ENCODE results near the gene TOP3B.

The TOP3B gene

DNA sequence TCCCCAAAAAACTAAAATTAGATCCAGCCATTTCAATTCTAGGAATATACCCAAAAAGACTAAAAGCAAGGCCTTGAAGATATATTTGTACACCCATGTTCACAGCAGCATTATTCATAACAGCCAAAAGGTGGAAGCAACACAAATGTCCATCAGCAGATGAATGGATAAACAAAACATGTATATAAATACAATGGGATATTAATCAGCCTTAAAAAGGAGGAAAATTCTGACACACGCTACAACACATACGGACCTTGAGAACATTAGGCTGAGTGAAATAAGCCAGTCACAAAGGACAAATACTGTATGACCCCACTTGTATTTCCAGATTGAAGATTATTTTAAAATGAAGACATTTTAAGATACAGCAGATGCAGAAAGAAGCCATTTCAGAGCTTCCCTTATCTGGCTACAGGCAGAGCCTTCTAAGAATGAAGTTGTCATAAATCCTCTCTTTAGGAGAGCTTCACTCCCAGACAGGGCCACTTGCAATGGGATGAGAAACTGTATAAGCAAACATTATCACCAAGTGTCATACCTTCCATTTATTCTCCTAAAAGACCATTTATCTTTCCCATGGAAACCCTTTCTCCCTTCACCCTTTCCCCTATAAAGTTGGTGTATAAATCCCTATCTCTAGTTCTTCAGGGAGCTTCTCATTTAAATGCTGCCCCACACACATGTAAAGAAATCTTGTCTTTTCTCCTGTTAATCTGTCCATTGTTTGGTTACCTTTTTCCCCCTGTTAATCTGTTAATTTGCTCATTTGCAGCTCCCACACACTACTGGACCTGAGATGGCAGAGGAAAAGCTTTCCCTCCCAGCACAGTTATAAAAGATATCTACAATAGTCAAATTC, 19.3 kb upstream of the TOP3B start:
- FAIRE-seq = no peak
- DNase-seq (ENCODE audit: insufficient read length, low spot score) = no peak
- TF ChIP-seq SPI1 (IDR thresholded peaks at IDR 0.05; ENCODE audit: low read depth, low read length) = no peak
- TF ChIP-seq POLR2AphosphoS5 (IDR thresholded peaks at IDR 0.05; ENCODE audit: low read depth, low read length) = no peak
- TF ChIP-seq PAX5 (IDR thresholded peaks at IDR 0.05; ENCODE audit: insufficient read depth, low read length, severe bottlenecking) = no peak
- no peak for TF ChIP-seq POLR2A (IDR thresholded peaks at IDR 0.05; ENCODE audit: low read depth, low read length)
- no peak for TF ChIP-seq POU2F2 (IDR thresholded peaks at IDR 0.05; ENCODE audit: low read depth, low read length)
- TF ChIP-seq TAF1 (IDR thresholded peaks at IDR 0.05; ENCODE audit: low read depth, low read length) = no peak

DNA sequence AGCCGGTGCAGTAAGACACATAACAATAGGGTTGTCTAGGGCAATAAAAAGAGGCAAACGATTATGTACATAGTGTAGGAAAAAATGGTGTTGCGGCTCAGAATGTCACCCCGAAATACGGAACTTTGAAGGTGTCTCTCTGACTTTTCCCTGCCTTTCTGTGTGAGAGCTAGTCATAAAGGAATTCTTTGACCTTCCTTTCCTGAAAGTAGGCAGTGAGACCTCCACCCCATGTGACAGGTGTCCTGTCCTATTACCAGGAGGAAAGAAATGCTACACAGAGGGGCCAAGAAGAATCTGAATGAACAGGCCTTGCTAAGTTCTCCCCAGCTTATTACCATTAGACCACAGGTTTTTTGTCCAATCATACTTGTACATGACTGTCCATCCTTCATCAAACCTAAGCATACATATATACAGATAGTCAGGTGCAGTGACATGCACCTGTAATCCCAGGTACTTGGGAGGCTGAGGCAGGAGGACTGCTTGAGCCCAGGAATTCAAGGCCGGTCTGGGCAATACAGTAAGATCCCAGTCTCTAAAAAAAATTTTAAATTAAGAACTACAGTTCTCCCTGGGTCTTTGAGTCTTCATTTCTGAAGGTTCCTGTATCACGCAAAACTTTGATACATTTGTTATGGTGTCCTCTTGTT, 16.1 kb upstream of the TOP3B start:
- no peak for TF ChIP-seq TAF1 (IDR thresholded peaks at IDR 0.05; ENCODE audit: low read depth, low read length)
- no peak for TF ChIP-seq PAX5 (IDR thresholded peaks at IDR 0.05; ENCODE audit: insufficient read depth, low read length, severe bottlenecking)
- TF ChIP-seq POLR2AphosphoS5 (IDR thresholded peaks at IDR 0.05; ENCODE audit: low read depth, low read length) = no peak
- TF ChIP-seq POU2F2 (IDR thresholded peaks at IDR 0.05; ENCODE audit: low read depth, low read length) = no peak
- no peak for TF ChIP-seq POLR2A (IDR thresholded peaks at IDR 0.05; ENCODE audit: low read depth, low read length)
- no peak for DNase-seq (ENCODE audit: insufficient read length, low spot score)
- no peak for FAIRE-seq

DNA sequence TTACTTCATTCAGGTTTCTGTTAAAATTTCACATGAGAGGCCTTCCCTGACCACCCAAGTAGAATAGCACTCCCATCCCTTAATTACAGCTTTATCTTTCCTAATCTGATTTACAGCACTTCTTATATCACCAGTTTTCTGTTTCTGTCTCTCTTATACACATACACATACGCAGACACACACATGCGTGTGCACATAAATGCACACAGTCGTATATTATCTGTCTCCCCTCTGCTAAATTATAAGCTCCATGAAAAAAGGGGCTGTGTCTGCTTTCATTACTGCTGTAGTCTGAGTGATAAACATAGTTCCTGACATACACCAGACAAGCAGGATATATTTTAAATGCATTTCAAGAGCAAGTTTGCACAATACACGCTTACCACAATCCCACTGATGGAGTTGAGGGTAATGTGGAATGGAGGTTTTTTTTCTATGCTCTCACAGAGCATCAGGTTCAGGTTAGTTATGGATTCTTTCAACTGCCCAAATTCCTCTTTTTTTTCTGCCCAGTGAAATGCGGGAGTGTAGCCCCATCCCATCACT, 13.7 kb upstream of the TOP3B start:
- no peak for FAIRE-seq

DNA sequence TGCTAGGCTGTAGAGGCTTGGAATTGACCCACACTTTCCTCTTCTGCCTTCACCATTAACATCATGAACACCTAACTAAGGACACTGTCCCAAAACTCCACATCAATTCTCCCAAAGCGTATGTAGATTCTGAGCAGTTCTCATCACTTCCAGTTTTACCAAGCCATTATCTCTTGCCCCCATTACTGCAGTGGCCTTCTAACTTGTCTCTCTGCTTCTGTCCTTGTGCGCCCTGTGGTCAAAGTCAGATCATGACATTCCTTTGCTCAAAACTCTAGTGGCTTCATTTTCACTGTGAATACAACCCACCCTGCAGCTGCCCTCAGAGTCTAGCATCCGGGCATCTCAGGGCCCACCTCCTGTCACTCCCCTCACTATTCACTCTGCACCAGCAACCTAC, 13.1 kb upstream of the TOP3B start:
- DNase-seq (ENCODE audit: insufficient read length, low spot score) = no peak
- no peak for TF ChIP-seq TAF1 (IDR thresholded peaks at IDR 0.05; ENCODE audit: low read depth, low read length)
- no peak for TF ChIP-seq PAX5 (IDR thresholded peaks at IDR 0.05; ENCODE audit: insufficient read depth, low read length, severe bottlenecking)
- TF ChIP-seq SPI1 (IDR thresholded peaks at IDR 0.05; ENCODE audit: low read depth, low read length) = no peak
- no peak for TF ChIP-seq POLR2AphosphoS5 (IDR thresholded peaks at IDR 0.05; ENCODE audit: low read depth, low read length)
- no peak for TF ChIP-seq POU2F2 (IDR thresholded peaks at IDR 0.05; ENCODE audit: low read depth, low read length)
- no peak for TF ChIP-seq POLR2A (IDR thresholded peaks at IDR 0.05; ENCODE audit: low read depth, low read length)
- no peak for FAIRE-seq

More for the DNA sequence above, 13.7 kb upstream of the TOP3B start:
- TF ChIP-seq PAX5 (IDR thresholded peaks at IDR 0.05; ENCODE audit: insufficient read depth, low read length, severe bottlenecking) = no peak
- no peak for TF ChIP-seq SPI1 (IDR thresholded peaks at IDR 0.05; ENCODE audit: low read depth, low read length)
- no peak for TF ChIP-seq POLR2A (IDR thresholded peaks at IDR 0.05; ENCODE audit: low read depth, low read length)
- no peak for TF ChIP-seq TAF1 (IDR thresholded peaks at IDR 0.05; ENCODE audit: low read depth, low read length)
- TF ChIP-seq POU2F2 (IDR thresholded peaks at IDR 0.05; ENCODE audit: low read depth, low read length) = no peak
- no peak for TF ChIP-seq POLR2AphosphoS5 (IDR thresholded peaks at IDR 0.05; ENCODE audit: low read depth, low read length)
- no peak for DNase-seq (ENCODE audit: insufficient read length, low spot score)

DNA sequence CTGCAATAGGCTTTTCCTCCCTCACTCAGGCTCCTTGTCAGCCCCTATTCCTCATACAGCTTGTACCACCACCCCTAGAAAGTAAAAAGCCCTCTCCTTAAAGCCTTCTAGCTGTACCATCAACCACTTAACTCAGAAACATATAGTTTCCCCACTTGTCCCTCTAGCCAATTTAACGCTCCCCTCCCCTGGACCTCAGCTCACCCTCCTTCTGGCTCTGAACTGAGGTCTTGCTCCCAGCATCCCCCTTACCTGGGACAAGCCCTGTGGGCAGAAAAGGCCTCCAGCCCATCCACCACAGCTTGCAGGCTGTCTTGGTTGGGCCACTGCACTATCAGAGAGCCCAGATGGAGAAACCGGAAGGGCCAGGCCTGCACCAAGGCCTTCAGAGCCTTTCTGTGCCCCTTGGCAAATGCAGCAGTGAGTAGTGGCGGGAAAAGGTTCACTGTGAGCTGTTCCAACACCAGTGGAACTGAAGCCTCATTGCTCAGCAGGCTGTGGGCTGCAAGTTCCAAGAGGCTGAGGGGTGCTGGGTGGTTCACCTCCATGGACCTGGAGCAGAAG, 12.4 kb upstream of the TOP3B start:
- TF ChIP-seq POLR2AphosphoS5 (IDR thresholded peaks at IDR 0.05; ENCODE audit: low read depth, low read length) (no peak), POLR2A (IDR thresholded peaks at IDR 0.05; ENCODE audit: low read depth, low read length) (no peak), POU2F2 (IDR thresholded peaks at IDR 0.05; ENCODE audit: low read depth, low read length) (no peak), SPI1 (IDR thresholded peaks at IDR 0.05; ENCODE audit: low read depth, low read length) (no peak), TAF1 (IDR thresholded peaks at IDR 0.05; ENCODE audit: low read depth, low read length) (no peak)
- FAIRE-seq (no peak), DNase-seq (ENCODE audit: insufficient read length, low spot score) (no peak)

DNA sequence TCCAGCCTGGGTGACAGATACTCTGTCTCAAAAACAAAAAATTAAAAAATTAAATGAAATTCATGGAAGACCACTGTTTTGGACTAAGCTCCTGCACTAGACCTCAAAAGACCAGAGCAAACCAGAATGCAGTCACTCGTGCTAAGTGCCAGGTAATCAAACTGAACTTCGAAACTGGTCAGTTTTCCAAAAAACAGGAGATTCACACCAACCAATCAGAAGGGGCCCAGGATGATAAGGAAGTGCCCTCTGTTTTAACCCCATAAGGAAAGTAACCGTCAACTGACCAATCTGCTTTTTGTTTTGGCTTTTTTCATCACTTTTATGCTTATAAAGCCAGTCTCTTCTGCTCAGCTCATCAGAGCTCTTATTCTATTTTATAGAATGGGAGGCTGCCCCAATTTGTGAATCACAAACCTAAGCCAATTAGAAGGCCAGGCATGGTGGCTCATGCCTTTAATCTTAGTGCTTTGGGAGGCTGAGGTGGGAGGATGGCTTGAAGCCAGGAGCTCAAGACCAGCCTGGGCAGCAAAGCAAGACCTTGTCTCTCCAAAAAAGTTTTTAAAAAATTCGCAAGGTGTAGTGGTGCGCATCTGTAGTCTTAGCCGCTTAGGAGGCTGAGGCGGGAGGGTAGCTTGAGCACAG, 10.1 kb upstream of the TOP3B start:
- DNase-seq (ENCODE audit: insufficient read length, low spot score) = no peak
- TF ChIP-seq POLR2AphosphoS5 (IDR thresholded peaks at IDR 0.05; ENCODE audit: low read depth, low read length) = no peak
- no peak for TF ChIP-seq POLR2A (IDR thresholded peaks at IDR 0.05; ENCODE audit: low read depth, low read length)
- no peak for TF ChIP-seq POU2F2 (IDR thresholded peaks at IDR 0.05; ENCODE audit: low read depth, low read length)
- no peak for TF ChIP-seq PAX5 (IDR thresholded peaks at IDR 0.05; ENCODE audit: insufficient read depth, low read length, severe bottlenecking)
- TF ChIP-seq TAF1 (IDR thresholded peaks at IDR 0.05; ENCODE audit: low read depth, low read length) = no peak
- no peak for TF ChIP-seq SPI1 (IDR thresholded peaks at IDR 0.05; ENCODE audit: low read depth, low read length)
- no peak for FAIRE-seq

DNA sequence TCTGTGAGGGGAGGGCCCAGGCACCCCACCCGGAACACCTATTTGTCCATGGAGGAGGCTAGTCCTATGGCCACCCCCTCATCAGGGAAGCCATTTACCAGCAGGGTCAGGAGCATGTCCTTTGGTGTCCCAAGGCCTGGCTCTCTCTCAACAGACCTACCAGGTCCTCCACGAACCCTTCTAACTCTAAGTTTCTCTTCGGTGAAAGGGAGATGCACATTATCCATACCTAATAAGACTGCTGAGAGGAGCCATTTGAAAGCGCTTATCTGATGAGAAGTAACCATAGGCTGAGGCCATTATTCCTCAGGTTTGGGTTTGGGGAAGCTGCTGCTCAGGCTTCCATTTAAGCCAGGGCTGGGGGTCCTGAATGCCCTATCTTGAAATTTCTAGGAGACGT, 9.2 kb upstream of the TOP3B start:
- TF ChIP-seq SPI1 (IDR thresholded peaks at IDR 0.05; ENCODE audit: low read depth, low read length) = no peak
- no peak for TF ChIP-seq POU2F2 (IDR thresholded peaks at IDR 0.05; ENCODE audit: low read depth, low read length)
- TF ChIP-seq POLR2A (IDR thresholded peaks at IDR 0.05; ENCODE audit: low read depth, low read length) = no peak
- no peak for TF ChIP-seq POLR2AphosphoS5 (IDR thresholded peaks at IDR 0.05; ENCODE audit: low read depth, low read length)
- no peak for TF ChIP-seq TAF1 (IDR thresholded peaks at IDR 0.05; ENCODE audit: low read depth, low read length)
- TF ChIP-seq PAX5 (IDR thresholded peaks at IDR 0.05; ENCODE audit: insufficient read depth, low read length, severe bottlenecking) = no peak
- no peak for FAIRE-seq
- no peak for DNase-seq (ENCODE audit: insufficient read length, low spot score)

DNA sequence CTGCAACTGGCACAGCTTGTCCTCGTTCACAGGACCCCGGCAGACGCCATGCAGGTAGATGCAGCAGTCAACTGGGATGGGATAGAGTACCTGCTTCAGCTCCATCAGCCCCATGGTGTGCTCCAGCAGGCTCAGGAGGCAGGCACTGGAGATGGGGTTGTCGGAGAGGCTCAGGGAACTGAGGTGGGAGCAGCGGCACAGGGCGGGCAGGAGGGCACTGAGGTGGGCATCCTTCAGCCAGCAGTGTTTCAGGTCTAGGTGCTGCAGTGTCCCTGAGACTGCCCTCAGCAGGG, 8.7 kb upstream of the TOP3B start:
- DNase-seq (ENCODE audit: insufficient read length, low spot score) = no peak
- TF ChIP-seq TAF1 (IDR thresholded peaks at IDR 0.05; ENCODE audit: low read depth, low read length) = no peak
- no peak for TF ChIP-seq POLR2A (IDR thresholded peaks at IDR 0.05; ENCODE audit: low read depth, low read length)
- no peak for TF ChIP-seq PAX5 (IDR thresholded peaks at IDR 0.05; ENCODE audit: insufficient read depth, low read length, severe bottlenecking)
- no peak for TF ChIP-seq POU2F2 (IDR thresholded peaks at IDR 0.05; ENCODE audit: low read depth, low read length)
- no peak for TF ChIP-seq SPI1 (IDR thresholded peaks at IDR 0.05; ENCODE audit: low read depth, low read length)
- FAIRE-seq = no peak
